Measurements from ENCODE around the gene IFI27L2.
A peak's percentile ranks its signal among the peaks of the same experiment; 100 is the strongest.
"Not testable (repeated sequence)": the region's sequence is repeated elsewhere in the genome, so short reads cannot be mapped to it uniquely, and the experiment has no call there.

The IFI27L2 gene, protein sequence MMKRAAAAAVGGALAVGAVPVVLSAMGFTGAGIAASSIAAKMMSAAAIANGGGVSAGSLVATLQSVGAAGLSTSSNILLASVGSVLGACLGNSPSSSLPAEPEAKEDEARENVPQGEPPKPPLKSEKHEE

DNA sequence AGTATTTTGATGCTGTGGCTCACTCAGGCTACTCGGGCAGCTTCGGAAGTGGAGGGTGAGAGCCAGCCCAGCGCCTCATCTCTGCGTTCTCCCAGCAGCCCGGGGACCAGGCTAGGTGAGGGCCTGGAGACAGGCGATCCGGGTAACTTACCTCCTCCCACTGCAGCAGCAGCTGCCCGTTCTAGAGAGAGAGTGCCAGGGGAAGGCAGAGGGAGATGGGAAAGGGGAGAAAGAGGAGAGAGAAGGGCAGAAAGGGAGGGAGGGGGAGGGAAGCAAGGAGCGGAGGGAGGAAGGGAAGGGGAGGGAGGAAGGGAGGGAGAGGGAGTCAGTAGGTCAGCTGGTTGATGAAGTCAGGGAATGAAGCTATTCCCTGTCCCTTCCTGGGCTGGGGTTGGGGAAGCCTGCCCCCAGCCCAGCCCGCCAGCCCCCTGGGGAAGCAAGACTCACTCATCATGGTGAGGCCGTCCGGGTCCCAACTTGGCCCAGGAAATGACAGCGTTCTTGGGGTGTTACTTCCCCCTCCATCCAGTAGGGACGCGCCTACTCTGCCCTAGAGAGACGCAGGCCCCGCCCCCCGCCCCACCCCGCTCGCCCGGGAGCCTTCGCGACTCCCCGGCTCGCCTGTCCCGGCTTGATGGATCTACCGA is at the start of gene IFI27L2:
Gene IFI27L2 (minus strand): TSS at position 494 of the 647 bp plus-strand sequence. CDS start 40 bp downstream, at position 454.
- peak; percentile 67 for DNase-seq

- DNase-seq, result no peak
Measured at GRCh38 chr14:94177806-94178205, 48.4 kb upstream of the IFI27L2 start.

DNA sequence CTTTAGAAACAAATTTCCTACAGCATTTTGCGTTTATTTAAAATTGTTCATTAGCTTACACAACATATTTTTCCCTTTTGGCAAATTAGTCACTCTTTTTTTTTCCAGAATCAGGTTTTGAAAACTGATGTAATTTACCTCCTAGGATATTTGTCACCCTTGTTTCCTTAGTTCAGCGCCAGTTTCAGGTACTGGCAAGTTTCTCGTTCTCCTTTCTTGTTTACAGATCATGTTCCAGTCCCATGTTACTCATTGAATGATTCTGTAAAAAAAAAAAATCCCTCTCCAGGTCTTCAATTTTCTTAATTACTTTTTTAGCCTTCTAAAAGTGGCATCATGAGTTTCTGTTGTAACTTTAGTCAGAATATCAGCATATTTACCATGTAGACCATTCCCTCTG is 47.4 kb upstream of the IFI27L2 start:
- DNase-seq, result no peak

DNA sequence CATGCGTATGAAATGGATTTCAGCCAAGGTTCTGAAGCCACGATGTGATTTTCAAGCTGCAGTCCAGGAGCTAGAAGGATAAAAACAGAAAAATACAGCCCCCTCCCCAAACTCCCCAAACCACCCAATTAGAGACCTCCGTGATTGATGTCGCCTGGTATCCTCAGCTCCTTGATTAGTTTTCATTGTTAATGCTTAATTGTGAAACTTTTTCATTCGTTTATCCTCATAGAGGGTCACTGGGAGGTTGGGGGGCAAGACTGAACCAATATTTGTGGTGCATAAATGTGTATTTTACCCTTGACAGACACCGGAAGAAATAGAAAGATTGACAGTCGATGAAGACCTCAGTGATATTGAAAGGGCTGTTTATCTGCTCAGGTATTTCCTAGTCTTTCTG is 46.3 kb upstream of the IFI27L2 start:
- DNase-seq, result no peak

DNA sequence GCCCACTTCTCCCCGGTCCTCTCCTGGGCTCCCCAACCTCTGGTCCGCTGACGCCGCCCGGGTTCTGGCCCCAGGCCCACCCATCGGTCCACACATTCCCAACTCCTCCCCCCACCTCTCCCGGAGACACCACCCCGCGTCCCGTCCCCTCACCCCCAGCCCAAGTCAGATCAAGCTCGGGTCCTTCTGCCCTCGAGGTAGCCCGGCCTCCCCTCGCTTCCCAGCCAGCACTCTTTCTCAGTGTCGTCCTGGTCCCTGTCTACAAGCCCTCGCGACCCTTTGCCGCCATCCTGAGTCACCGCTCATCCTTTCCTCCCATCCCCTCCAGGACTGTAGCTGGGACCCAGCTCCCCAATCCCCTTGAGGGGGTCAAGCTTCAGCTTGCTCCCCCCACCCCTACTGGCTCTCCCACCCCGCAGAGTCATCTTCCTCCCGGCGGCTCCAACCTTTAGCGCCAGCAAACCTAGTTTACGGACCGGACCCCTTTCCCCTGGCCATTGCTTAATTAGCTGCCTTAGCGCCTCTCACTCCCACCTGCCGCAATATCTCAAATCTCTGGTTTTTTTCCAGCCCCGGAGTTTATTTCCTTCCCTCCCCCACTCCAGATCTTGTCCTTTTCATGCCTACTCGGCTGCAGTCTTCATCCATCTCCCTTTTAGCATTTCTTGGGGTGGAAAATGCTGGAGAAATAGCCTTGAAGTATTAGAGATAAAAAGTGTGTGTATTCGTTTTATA is 45.8 kb upstream of the IFI27L2 start:
- no peak for DNase-seq

- DNase-seq, result no peak
Measured at GRCh38 chr14:94174604-94175010, 45.2 kb upstream of the IFI27L2 start.

DNA sequence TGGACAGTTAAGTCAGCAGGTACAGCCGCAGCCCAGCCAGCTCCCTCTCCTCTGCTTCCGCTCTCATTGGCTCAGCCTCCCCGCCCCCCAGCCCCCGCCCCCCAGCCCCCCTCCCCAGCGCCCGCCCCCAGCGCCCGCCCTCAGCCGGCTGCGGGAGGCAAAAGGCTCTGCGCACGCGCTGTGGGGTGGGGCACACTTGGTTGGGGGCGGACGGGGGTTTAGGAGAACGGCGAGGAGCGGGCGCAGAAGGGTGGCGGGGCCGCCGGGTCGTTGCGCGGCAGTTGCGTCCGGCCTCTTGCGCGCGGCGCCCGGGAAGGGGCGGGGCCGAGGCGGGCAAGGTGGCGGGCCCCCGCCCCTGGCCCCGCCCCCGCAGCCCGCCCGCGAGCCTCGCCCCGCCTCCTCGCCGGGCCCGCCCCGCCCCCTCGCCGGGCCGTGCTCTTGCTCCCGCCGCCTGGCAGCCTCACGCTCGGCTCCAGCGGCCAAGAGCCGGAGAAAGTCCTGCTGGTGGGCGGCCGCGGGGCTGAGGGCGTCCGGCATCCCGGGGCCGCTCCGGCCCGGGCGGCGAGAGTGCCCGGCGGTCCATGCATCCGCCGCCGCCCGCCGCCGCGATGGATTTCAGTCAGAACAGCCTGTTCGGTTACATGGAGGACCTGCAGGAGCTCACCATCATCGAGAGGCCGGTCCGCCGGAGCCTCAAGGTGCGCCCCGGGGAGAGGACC is 44.6 kb upstream of the IFI27L2 start, which contains the start of gene PPP4R4:
Gene PPP4R4 (plus strand): TSS at position 438 of the 719 bp plus-strand sequence. CDS start 144 bp downstream, at position 582.
- DNase-seq, result peak; percentile 60

DNA sequence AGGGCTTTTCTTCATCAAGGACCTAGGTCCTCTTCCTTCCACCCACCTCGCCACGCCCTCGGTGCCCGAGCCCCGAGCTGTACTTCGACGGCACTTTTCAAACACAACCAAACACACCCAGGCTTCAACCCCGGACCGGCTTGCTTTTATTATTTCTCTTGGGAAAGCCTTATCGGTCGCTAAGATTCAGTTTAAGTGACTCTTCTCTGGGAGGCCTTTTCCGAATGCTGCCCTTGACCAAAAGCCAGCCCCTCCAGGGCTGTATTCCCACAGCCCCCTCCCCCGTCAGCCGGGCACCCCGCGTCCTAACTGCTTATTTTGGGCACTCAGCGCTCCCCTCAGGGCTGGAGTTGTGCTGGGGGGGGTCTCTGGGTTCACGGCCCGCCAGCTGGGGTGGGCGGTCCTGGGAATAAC is 44.1 kb upstream of the IFI27L2 start:
- no peak for DNase-seq

- DNase-seq, result no peak
Measured at GRCh38 chr14:94172545-94172944, 43.1 kb upstream of the IFI27L2 start.

DNA sequence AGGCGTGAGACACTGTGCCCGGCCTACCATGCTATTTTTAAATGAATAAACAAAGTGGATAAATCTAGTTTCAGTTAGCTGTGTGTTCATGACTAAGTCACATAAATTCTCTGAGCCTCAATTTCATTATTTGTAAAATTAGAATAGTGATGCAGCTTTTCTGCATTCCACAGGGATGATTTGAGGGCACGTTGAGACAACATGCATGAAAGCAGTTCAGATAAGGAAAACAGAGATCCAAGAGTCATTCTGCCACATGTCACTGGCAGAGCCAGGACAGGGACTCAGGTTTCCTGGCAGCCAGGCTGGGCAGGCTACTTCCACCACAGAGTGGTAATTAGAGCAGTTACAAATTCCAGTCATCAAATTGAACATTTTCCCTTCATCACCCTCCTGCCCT is 41.8 kb upstream of the IFI27L2 start:
- no peak for DNase-seq

GRCh38 chr14:94170136-94170535 is 40.7 kb upstream of the IFI27L2 start:
- no peak for DNase-seq

- DNase-seq, result no peak
Measured at GRCh38 chr14:94165744-94166143, 36.3 kb upstream of the IFI27L2 start.

- DNase-seq, result no peak
Measured at GRCh38 chr14:94164685-94165431, 35.5 kb upstream of the IFI27L2 start.

GRCh38 chr14:94163796-94164195 is 34.4 kb upstream of the IFI27L2 start:
- no peak for DNase-seq

GRCh38 chr14:94162466-94162865 is 33.1 kb upstream of the IFI27L2 start:
- DNase-seq, result no peak

- DNase-seq, result no peak
Measured at GRCh38 chr14:94161981-94162380, 32.6 kb upstream of the IFI27L2 start.

DNA sequence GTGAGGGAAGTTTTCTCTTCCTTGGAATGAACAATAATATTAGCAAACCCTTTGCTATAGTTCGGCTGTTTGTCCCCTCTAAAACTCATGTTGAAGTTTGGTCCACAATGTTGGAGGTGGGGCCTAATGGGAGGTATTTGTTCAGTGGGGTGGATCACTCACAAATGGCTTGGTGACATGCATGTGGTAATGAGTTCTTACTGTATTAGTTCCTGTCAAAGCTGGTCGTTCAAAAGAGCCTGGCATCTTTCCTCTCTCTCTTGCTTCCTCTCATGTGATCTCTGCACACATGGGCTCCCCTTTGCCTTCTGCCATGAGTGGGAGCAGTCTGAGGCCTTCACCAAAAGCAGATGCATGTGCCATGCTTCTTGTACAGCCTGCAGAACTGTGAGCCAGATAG is 31.7 kb upstream of the IFI27L2 start:
- no peak for DNase-seq

DNA sequence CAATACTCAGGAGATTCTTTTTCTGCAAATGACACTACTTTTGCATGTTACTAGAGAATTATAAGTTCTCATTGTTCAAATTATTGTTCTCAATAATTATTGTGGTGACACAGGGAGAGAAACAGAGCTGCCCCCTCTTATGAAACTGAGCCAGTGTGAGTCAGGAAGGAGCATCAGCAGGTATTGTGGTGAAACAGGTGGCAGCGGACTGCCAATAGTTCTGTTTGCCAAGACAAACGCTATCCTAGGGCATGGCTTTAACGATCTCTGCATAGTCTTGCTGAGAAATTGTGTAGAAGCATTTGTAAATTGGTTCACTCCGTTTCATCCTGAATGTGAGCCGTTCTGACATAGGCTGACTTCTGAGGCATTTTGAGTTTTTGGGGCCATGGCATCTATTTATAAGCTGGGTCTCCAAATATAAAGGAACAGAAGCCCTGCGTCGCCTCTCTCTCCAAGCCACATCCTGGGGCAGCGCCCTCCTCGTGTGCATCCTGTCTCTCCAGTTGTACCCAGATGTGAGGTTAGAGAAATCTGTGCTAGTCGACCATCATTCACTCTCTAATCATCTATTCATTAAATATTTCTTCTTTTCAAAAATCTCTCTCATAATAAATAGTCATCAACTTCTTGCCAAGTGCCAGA is 29.0 kb upstream of the IFI27L2 start:
- DNase-seq, result no peak

DNA sequence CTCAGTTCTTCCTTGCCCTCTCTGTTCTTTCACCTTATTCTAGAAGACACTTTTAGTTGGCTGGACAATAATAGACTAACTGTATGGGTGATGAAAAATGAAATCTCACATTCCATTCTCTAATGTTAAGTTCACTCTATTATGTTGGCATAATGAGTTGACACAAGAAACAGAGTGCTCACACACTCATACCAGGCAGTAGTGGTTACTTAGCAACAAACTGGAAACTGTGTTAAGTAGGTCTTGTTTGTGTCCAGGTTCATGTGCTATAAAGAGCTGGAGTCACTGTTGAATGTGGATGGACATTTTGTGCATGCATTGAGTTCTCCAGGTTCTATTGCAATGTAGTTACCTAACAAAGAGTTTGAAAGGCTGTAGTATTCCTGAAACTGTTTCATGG is 27.8 kb upstream of the IFI27L2 start:
- DNase-seq, result no peak

DNA sequence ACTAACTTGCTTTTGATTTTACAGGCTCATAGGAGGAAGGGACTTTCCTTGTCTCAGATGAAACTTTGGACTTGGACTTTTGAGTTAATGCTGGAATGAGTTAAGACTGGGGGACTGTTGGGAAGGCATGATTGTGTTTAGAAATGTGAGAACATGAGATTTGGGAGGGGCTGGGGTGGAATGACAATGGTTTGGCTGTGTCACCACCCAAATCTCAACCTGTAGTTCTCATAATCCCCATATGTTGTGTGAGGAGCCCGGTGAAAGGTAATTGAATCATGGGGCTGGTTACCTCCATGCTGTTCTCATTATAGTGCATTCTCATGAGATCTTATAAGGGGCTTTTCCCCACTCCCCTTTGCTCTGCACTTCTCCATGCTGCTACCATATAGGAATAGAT is 26.7 kb upstream of the IFI27L2 start:
- not testable (repeated sequence) for DNase-seq

DNA sequence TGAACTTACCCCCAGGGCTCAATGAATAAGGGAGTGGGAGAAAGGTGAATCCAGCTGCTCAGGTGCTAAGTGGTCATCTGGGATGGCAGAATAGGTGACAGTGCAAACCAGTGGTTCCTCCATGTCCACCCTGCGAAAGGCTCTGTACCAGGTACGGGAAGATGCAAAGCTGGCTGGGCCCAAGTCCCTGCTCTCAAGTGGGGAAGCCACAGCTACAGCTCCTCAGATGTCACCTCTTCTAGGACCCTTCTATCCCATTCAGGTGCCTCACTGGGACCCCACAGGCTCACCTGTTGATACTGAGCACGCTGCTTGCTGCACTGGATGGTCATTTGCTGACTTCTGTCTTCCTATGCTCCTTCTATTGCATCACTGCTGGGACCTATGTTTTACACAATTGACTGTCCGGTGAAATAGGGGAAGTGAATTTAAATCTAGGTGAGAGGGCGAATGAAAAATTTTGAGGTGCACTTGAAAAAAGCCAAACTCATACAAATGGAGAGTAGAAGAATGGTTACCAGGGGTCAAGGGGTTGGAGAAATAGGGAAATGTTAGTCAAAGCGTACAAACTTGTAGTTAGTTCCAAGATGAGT is 24.4 kb upstream of the IFI27L2 start:
- DNase-seq, result no peak

DNA sequence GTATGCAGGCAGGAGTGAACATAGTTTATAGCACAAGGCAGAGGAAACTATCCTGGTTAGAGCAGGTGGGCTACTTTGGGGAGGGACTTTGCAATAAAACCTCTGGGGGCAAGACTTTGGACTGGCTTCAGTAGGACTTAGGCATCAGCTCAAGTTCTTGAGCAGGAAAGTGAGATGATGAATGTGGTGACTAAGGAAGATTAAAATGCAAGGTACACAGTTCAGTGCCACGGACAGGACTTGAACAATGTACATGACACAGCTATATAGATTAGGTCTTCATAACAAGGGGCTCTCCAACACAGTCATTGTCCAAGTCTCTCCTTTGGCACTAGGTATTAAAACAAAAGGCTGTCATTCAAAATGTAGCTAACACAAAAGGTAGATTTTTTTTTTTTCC is 23.3 kb upstream of the IFI27L2 start:
- DNase-seq, result no peak

Data from T1000 (cell line).